ENCODE data around the gene NFAM1.

The NFAM1 gene

DNA sequence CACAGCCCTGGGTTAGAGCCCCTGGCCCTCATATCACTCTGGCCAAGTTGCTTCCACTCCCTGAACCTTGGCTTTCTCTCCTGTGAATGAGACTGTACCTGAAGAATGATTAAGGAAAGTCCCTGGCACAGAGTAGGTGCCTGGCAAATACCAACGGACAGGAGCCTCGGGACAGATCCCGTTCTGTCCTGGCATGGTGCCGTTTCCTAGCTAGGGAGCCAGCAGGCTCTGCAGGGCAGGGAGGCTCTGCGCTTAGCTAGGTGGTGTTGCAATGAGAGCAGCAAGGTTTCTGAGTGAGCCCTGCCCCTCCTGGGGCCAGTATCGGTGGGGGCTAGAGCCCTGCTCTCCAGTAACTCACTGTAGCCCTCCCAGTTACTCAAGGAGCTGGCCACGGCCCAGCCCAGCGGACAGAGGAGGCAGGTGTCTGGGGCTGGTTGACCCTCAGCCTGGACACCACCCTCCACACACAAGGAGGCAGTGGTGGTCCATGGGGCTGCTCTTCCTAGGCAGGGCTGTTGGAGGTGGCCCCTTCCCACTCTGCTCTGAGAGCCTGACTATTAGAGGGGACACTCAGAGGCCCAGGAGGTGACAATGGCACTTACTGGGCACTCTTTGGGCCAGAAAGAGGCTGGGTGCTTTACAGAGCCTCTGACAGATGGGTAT lies 74.4 kb downstream of the NFAM1 start:
- DNase-seq, result no peak

DNA sequence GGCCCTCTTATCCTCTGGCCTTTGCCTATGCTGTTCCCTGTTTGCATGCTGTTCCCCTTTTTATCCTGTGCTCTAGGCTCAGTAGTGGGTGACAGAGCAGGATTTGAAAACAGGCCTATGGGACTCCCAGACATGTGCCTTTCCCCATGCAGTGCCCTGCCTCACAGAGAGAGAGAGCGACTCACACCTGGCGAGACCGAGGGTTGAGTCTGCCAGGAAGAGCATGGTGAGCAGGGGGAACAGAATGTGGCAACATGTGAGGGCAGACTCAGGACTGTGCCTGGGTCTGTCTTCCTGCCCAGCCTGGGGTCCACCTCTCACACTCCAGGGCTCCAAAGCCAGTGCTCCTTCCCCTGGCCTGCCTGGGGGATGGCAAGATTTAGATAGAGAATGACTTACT lies 75.0 kb downstream of the NFAM1 start:
- DNase-seq, result no peak

DNA sequence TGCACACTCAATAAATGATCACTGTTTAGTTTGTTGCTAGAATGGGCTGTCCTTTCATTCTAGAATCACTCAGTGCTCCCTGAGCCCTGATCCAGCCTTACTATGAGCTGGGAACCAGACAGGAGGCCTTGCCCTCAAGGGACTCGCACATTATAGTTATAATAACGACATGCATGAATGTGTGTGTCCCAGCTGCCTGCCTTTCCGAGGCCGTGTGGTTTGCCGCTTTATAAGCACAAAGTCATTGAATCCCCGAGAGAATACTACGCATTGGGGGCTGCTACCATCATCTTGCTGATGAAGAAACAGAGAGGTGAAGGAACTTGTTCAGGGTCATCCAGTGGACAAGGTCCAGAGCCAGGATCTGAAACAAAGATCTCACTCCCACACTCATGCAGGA lies 75.7 kb downstream of the NFAM1 start:
- DNase-seq, result no peak

DNA sequence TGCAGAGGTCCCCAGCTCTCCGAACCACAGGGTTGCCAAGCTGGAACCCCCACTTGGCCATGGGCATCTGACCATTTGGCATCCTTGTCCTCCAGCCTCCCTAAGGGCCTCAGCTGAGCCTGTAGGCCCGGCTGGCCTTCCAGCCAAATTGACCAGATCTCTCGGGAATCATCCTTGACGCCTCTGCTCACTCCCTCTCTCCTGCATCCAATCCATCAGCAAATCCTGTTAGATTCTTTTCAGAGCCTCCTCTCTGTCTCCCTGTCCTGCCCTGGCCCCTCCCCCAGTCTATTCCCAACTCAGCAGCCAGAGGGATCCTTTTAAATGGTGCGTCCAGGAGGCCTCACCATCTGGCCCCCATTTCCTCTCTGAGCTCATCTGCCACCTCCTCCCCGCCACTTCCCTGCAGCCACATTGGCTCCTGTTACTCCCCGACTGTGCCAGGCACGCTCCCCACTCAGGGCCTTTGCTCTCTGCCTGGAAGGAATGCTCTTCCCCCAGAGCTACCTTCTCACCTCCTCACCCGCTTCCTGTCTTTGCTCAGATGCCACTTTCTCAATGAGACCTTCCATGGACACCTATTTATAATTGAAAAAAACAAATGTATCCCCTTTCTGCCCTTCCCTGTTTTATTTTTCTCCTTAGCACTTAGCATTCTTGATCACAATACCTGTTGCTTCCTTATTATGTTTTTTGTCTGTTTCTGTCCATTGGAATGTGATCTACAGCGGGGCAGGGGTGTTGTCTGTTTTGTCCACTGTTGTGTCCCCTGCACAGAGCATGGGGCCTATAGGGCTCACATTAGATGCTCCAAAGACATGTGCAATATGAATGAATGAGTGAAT lies 78.1 kb downstream of the NFAM1 start:
- DNase-seq, result no peak

DNA sequence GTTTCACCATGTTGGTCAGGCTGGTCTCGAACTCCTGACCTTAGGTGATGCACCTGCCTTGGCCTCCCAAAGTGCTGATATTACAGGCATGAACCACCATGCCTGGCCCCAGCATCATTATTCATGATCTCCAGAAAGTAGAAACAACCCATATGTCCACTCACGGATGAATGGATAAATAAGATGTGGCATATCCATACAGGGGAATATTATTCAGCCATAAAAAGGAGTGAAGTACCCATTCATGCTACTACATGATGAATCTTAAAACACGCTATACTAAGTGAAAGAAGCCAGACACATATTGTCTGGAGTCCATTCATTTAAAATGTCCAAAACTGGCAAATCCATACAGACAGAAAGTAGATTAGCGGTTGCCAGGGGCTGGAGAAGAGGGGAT lies 81.8 kb downstream of the NFAM1 start:
- DNase-seq, result no peak

DNA sequence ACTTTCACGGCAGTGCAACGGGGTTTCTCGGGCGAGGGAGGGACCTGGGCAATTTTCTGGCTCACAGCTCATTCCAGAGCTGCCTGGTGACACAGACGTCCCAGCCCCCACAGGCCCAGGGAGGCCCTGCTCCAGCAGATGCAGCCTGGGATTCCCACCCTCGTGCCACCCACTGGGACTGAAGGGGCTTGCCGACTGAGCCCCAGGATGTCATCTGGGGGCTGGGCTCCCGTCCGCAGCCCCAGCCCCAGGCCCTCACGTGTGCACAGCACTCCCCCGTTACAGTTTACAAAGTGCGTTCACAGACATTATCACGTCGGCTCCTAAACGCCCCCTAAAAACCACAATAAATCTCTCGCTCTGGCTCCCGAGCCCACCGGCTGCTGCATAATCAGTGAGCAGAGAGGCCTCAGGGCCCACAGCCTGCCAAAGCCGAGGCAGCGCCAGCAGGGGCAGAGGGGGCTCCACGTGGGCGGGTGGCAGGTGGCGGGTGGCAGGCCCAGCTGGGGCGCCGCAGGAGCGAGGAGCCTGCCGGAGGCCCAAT lies 84.8 kb downstream of the NFAM1 start:
- DNase-seq, result no peak

DNA sequence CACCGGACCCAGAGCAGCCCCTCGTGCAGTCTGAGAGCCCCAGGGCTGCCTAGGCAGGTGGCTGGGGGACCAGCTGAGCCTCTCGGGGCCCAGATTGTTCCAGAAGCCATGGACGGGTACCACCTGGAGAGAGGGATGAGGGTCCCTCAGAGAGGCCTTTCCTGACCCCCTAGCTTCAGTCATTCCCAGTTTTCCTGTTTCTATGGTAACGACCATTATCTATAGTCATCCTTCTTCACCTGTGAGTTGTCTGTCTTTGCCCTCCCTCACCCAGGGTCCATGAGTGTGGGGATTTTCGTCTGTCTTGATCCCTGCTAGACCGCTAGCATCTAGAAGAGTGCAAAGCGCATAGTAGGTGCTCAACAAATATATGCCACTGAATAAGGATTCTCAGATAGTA lies 85.5 kb downstream of the NFAM1 start:
- no peak for DNase-seq

DNA sequence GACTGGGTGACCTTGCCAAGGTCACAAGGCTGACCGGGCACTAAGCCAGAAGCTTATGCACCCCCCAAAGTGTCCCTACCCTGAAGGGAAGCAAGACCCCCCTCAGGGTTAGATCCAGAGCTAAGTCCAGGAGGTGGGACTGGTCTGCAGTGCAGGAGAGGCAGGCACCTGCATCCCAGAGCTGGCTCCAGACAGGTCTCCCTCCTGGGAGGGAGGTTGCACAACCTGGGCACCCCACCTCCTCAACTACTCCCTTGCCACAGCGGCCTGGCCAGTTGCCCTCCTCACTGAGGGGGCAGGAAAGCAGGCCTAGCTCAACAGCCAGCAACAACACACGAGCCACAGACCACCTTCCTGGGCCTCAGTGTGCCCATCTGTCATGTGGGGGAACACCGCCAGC lies 86.7 kb downstream of the NFAM1 start:
- DNase-seq, result no peak

DNA sequence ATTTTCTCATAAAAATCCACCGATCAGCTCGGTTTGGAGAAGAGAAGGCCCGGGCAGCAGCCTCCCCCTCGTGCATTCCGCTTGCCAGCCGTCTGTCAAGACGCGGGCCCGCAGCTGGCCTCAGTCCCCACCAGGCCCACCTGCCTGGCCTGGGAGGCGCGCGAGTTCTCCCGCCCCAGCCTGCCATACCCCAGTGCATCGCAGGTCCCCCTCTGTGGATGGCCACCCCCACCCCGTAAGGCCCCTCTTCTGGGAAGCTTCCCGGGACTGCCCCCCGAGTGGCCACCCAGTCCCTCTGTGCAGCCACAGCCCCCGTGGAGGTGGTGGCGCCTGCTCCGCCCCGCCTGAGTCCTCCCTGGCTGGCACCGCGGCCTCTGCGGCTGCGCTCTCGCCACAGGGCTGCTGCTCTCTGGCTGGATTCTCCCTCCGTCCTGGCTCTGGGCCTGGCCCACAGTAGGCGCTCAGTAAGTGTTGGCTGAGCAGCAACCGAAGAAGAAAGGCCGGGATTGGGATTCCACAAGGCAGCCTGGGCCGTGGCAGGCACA lies 87.8 kb downstream of the NFAM1 start:
- DNase-seq, result no peak

DNA sequence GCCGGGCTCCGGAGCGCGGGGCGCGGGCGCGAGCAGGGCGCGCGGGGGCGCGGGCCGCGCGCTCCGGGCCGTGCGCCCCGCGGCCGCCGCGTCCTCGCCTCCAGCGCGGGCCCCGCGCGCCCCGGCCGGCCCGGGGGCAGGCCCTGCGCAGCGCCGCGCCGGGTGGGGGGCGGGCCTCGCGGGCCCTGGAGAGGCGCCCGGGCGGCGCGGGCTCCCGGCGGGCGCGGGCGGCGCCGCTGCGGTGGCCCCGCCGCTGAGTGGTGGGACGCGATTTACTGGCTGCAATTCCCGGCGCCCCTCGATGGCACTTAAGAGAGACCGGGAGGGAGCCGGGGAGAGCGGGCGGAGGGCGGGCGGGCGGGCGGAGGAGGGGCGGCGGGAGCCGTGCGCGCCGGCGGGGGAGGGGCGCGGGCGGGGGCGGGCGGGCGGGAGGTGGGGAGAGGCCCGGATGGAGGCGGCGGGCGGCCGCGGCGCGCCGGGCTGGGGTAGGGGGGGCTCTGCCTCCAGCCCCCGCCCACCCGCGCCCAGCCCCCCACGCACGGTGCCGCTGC lies 88.6 kb downstream of the NFAM1 start:
- no peak for DNase-seq

DNA sequence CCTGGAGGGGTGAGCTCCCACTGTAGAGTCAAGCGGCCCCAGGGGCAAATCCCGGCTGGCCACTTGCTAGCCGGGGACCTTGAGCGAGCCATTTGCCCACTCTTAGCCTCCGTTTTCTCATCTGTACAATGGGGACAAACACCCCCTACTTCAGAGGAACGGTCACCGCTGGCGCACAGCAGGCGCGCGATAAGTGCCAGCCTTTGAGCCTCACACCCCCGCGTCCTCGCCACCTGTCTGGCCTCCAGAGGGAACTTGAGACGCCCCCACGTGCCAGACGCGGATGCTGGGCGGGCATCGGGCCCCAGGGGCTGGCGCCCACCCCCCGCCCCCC lies 89.1 kb downstream of the NFAM1 start:
- DNase-seq, result no peak

DNA sequence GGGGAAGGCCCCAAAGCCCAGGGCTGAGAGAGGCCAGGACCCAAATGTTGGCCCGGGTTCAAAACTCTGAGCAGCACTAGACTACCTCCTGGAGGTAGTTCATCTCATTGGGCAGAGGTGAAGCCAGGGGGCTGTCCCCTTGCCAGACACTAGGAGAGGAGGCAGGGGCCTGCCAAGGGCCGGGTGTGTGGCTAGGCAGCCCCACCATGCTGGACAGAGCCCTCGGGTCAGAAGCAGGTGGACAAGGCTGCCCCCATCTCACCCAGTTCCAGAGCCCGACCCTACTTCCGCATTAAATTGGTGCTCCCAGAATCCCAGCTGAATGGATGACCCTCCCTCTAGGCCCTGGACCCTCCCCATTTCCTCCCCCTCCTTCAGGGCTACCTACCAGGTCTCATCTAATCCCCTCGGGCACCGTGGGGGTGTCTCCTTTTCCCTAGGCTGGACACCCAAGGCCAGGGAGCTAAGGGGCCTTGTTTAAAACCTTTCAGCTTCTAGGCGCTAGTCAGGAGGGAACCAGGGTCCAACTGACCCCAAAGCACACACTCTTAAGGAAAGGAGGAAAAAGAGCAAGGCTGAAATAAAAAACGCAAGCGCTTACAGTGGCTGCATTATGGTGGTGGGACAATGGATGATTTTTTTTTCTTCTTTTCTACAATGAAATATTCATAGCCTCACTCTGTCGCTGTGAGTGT lies 89.6 kb downstream of the NFAM1 start:
- DNase-seq, result no peak

DNA sequence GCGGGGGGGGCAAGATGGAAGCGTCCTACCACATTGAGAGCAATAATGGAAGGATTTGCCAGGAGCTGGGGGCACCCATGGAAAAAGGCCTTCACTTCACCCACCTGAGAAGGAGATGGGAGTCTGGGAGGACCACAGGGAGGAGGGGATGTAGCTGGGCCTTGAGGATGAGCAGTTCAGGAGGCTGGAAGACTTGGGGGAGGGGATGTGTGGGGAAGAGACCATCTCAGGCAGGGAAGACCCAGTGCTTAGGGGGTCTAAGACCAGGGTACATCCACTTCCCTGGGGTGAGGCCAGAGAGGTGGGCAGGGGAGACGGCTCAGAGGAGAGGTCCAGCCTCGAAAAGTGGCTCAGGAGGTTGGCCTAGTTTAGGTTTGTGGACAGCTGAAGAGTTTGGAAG lies 90.4 kb downstream of the NFAM1 start:
- DNase-seq, result no peak

DNA sequence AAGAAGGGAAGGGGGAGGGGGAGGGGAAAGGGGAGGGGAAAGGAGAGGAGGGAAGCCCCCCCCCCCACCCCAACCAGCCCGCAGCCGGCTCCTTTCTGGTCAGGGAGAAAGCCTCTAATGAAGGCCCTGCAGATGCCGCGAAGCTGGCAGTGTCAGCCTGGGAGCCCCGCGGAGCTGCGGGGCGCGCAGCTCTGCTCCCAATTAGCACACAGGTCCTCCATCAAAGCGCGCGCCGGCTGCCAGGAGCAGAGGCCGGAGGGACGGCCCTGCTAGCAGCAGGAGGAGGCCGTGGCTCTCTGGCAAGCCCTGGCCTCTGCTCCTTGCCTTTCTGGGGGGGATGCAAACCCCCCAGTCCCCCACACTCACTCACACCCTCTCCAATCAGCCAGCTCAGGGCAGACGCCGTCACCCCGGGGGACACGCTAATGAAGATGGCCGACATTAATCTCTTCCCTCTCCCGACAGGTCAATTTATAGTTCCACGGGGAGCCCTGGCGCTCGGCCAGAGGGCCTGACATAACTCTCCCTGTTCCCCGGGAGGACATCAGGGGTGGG lies 91.3 kb downstream of the NFAM1 start:
- DNase-seq, result no peak

DNA sequence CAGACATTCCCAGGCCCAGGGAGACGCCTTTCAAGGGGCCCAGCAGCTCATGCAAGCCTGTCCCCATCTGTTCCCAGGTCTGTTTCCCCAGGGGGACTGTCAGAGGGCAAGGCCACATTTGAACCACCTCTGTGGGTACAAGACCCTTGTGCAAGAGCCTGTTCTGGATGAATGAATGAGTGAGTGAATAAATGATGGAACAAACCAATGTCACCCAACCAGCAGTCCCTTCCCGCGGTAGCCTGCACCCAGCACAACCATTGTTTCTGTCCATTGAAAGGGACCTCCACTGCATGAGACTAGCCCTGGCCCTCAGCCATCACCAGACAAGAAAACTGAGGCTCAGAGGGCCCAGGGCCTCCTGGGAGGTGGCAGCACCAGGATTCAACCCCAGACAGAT lies 92.1 kb downstream of the NFAM1 start:
- DNase-seq, result no peak

DNA sequence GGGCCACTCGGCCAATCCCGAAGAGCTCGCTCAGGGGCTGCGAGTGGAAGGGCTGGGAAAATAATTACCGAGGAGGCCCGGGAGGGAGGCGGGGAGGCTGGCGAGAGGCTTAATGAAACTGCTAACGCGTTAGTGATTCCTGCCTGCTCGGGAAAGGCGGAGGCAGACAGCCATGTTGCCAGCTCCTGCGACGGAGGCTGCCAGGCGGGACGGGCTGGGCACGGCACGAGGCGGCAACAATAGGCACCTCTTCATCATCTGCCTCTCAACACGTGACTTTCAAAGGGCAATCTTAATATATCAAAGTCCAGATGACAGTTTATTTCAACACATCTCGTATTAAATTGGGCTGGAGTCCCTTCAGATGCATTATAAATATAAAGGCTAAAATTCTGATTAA lies 93.7 kb downstream of the NFAM1 start:
- DNase-seq, result no peak

DNA sequence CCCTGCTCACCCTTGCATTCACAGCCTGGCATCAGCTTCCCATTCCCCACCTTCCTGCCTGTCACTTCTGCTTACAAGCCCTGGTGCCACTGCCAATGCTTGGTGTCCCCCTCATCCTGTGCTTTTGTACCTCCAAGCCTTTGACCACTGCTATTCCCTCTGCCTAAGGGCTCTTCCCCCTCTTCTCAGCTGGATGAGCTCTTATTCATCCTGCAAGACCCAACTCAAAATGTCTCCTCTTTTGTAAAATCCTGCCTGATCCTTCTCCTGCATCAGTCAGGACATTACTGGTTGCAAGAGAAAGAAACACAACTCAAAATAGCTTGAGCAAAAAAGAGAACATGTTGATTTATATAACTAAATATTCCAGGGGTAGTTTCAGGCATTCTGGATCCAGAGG lies 94.8 kb downstream of the NFAM1 start:
- no peak for DNase-seq

DNA sequence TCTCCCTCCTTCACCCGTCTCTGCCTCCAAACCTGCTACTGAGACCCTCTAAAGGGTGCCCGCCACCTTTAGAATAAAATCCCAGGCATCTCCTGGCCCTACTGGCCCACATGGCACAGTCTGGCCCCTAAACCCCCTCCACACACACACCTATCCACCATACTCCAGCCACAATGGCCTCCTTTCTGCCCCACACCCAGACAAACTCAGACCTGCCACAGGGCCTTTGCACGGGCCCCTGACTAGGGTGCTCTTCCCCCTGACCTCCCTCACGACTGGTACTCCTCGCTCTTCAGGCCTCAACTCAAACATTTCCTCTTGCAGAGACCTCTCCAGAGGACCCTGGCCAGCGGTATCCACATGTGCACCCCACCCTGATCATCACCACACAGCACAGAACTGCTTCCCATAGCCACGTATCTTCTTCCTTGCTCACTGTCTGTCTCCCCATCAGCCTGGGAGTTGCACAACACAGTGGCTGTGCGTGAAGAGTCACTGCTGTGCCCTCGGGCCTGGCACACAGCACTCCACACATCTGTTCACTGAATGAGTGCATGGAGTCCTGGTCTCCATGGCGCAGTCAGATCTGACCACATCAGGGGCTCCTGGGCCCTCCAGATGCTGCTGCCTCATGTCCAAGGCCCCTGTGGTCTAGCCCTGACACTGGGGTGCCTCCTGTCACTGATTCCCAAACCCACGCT lies 95.5 kb downstream of the NFAM1 start:
- no peak for DNase-seq

DNA sequence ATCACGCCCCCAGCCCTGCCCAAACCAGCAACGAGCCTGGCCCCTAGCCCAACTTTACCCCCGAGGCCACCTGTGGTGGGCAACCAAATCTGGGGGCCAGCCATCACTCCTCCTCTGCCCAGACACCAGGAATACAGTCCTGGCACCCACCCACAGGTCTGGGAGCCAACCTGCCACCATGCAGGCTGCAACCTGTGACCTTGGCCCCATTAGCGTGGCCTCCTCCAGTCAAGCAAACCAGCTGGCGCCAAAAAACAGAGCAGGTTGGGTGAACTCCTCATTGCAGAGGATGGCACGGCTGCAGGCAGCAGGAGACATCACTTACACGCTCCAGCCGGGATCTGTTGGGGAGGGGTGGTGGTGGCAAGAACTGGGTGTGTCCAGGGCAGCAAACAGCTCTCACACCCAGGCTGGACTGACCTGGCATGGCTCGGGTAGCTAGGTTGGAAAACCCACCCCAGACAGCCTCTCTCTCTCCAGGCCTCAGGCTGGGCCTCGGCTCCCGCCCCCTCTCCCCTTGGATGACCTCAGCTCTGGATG lies 96.3 kb downstream of the NFAM1 start:
- no peak for DNase-seq

DNA sequence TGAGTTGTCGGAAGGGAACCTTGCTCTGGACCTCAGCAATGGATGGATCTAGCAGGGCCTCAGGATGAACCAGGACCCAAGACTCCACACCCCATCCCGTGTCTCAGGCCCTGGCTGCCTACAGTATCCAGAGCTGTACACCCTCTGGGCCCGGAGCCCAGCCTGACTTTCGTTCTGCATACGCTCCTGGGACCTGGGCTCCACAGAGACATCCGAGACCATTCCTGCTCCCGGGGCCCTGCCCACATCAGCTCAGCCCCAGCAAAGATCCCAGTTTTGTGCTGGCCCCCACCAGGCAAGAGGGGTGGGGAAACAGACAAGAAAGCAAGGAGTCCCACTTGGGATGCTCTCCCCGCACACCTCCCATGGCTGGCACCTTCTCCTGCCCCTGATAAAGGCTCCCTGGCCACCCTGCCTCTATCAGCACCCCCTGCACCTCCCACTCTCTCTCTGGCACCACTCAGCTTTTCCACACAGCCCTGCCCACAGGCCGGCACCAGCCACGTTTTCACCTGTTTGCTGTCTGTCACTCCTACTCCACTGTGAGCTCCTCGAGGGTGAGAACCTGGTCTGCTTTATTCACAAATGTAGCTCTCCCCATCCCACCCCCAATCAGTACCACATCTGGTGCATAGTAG lies 97.2 kb downstream of the NFAM1 start:
- DNase-seq, result no peak

DNA sequence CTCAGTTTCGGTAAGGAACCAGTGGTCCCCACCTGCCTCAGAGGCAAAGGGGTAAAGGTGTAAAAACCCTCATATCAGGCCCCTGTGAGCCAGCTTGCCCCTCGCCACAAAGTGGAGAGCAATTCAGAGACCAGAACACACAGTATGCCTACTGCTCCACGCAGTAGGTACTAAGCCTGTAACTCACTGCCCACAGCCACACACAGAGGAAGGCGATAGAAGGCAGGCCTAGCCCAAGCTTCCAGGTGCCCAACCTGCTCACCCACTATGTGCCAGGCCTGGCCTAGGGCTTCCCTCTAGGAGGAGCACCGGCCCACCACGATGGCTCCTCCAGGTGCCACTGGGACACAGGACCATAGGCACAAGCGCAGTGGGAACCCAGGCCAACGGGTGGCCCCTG lies 98.7 kb downstream of the NFAM1 start:
- no peak for DNase-seq

DNA sequence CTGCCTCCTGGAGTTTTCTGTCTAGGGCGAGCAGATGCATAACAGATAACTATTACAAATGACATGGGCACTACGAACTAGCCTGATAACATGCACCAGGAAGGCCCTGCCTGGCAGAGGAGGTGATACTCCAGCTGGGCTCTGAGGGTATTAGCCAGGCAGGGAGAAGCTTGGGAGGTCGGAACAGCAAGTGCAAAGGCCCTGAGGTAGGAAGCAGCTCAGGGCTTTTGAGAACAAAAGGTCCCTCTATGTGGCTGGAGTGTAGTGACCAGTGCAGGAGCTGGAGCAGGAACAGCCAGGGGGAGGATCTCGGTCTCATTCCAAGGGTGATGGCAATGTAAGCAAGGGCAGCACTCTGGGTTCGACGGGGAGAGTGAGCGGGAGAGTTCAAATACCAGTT lies 100.1 kb downstream of the NFAM1 start:
- no peak for DNase-seq

Data from amniotic stem cell (primary cell).